ENCODE measurements around the gene SIN3A.

- TF ChIP-seq POLR2A (IDR thresholded peaks at IDR 0.05) (no peak), CTCF (IDR thresholded peaks at IDR 0.05) (no peak)
Measured at GRCh38 chr15:75357976-75358673, 93.4 kb downstream of the SIN3A start.

All from Peyer's patch (tissue), 4 donors.